Ishikawa (cell line): ENCODE measurements around the gene HADHA.

Source experiments
- EP300 ChIP-seq: IDR thresholded peaks from 2 replicates; pipeline ENCODE4 v1.6.1; 2012; ENCODE audit warnings: borderline replicate concordance
- RAD21 ChIP-seq: IDR thresholded peaks from 2 replicates; pipeline ENCODE4 v1.6.1; 2012; ENCODE audit warnings: low read depth

- TF ChIP-seq RAD21: no peak
- no peak for TF ChIP-seq EP300
Measured at GRCh38 chr2:26241928-26242436, 2.5 kb downstream of the HADHA start.
